ENCODE data around the gene IP6K1. TPM values are rescaled to one million over a fixed set of nuclear protein-coding genes. Genes with fewer than 3 reads are reported as not detected.

Gene IP6K1
- total and polyA plus RNA-seq, 11 donors: 8.9 to 36.6 (median 20.4) TPM

- intact Hi-C loops (cut with DNase I): loop anchor here in 2 of 10 donors (10.0 kb wide), 2 partner anchors 120 to 190 kb away; partner anchors contain the start of gene MST1R (in 1 of the 2)
- ATAC-seq (no peak), DNase-seq (peak in 2 of 5 donors; percentile 14 to 52)
- no peak overlapping the region for H3K4me3 ChIP-seq
- H3K27me3 ChIP-seq: no peaks in the 10 kb centered on the region
- no peak overlapping the region for H3K27ac ChIP-seq
- WGBS, 4 donors: 84 to 93% (median 89%) methylated on average over 3 to 13 of the region's 13 CpGs
- TF ChIP-seq POLR2A (IDR thresholded peaks at IDR 0.05): no peak
- TF ChIP-seq CTCF (IDR thresholded peaks at IDR 0.05): no peak
- no peaks in the 10 kb centered on the region for H3K9me3 ChIP-seq
- peaks cover 6 to 17% (median 12%) of the 10 kb centered on the region in 12 donors for H3K4me1 ChIP-seq
- peaks cover 0 to 56% (median 26%) of the 10 kb centered on the region in 9 donors for H3K36me3 ChIP-seq
Observed at GRCh38 chr3:49714728-49715550, 71.4 kb downstream of the IP6K1 start.

- Histone ChIP-seq H3K4me3 (no peak overlapping the region), H3K4me1 (peaks cover 0 to 4% (median under 1%) of the 10 kb centered on the region in 12 donors), H3K27ac (no peak overlapping the region), H3K27me3 (no peaks in the 10 kb centered on the region), H3K36me3 (peaks cover 0 to 56% (median 29%) of the 10 kb centered on the region in 9 donors), H3K9me3 (no peaks in the 10 kb centered on the region)
- ATAC-seq: no peak
- intact Hi-C loops (cut with DNase I): loop anchor here in 2 of 10 donors (10.0 kb wide), 2 partner anchors 121 to 191 kb away; partner anchors contain the start of gene MST1R (in 1 of the 2)
- WGBS, 4 donors: 92 to 97% (median 95%) methylated on average over 21 to 25 of the region's 25 CpGs
- no peak for TF ChIP-seq POLR2A (IDR thresholded peaks at IDR 0.05)
- DNase-seq: peak in 2 of 5 donors; percentile 18 to 55
Observed at GRCh38 chr3:49713336-49714105, 72.8 kb downstream of the IP6K1 start.

- Histone ChIP-seq H3K9me3 (no peaks in the 10 kb centered on the region), H3K4me3 (no peak overlapping the region), H3K27ac (no peak overlapping the region), H3K4me1 (no peaks in the 10 kb centered on the region), H3K27me3 (no peaks in the 10 kb centered on the region), H3K36me3 (peaks cover 0 to 56% (median 34%) of the 10 kb centered on the region in 9 donors)
- ATAC-seq (no peak), DNase-seq (peak in 2 of 5 donors; percentile 5 to 42)
- intact Hi-C loops (cut with DNase I): loop anchor here in 2 of 10 donors (10.0 kb wide), 2 partner anchors 122 to 192 kb away; partner anchors contain the start of gene MST1R (in 1 of the 2)
- TF ChIP-seq POLR2A (IDR thresholded peaks at IDR 0.05) (no peak), CTCF (IDR thresholded peaks at IDR 0.05) (no peak)
- 61 to 79% (median 73%) methylated on average over 5 to 7 of the region's 7 CpGs for WGBS, 4 donors
Observed at GRCh38 chr3:49712631-49713317, 73.6 kb downstream of the IP6K1 start.

GRCh38 chr3:49712166-49712565 lies 74.2 kb downstream of the IP6K1 start:
- Histone ChIP-seq H3K36me3 (peaks cover 0 to 55% (median 36%) of the 10 kb centered on the region in 9 donors), H3K27me3 (no peaks in the 10 kb centered on the region), H3K4me3 (no peak overlapping the region), H3K27ac (no peak overlapping the region), H3K4me1 (no peaks in the 10 kb centered on the region), H3K9me3 (no peaks in the 10 kb centered on the region)
- 91 to 97% (median 95%) methylated on average over 6 to 11 of the region's 11 CpGs for WGBS, 4 donors
- ATAC-seq (no peak), DNase-seq (peak in 2 of 5 donors; percentile 1 to 38)
- intact Hi-C loops (cut with DNase I): loop anchor here in 2 of 10 donors (10.0 kb wide), 2 partner anchors 123 to 193 kb away; partner anchors contain the start of gene MST1R (in 1 of the 2)
- TF ChIP-seq CTCF (IDR thresholded peaks at IDR 0.05): no peak
- no peak for TF ChIP-seq POLR2A (IDR thresholded peaks at IDR 0.05)
